WERI-Rb-1 (cell line): ENCODE measurements around the gene PTPRM.

Source experiments
- DNase-seq: peaks from one replicate; pipeline ENCODE4 v3.0.0-alpha.2; 2020
- H3K27ac ChIP-seq: fragments of 250-450 bp; sonication (Bioruptor Pico); 2 replicates; pipeline ENCODE4 v1.5.1; 2020; ENCODE audit warnings: mild to moderate bottlenecking, moderate library complexity
- H3K27me3 ChIP-seq: fragments of 250-450 bp; sonication (Bioruptor Pico); 2 replicates; pipeline ENCODE4 v1.5.1; 2021; ENCODE audit warnings: mild to moderate bottlenecking, low read depth, moderate library complexity; ENCODE audit not compliant: insufficient read depth, severe bottlenecking
- H3K36me3 ChIP-seq: fragments of 250-450 bp; sonication (Bioruptor Pico); 2 replicates; pipeline ENCODE4 v1.5.1; 2020; ENCODE audit warnings: mild to moderate bottlenecking, moderate library complexity
- H3K4me3 ChIP-seq: 2 replicates; pipeline ENCODE4 v1.5.1; 2011; ENCODE audit warnings: low read depth, mild to moderate bottlenecking, control low read depth, low read length
- H3K9me3 ChIP-seq: fragments of 250-450 bp; sonication (Bioruptor Pico); 2 replicates; pipeline ENCODE4 v1.5.1; 2021; ENCODE audit warnings: mild to moderate bottlenecking, moderate library complexity; ENCODE audit not compliant: severe bottlenecking
- TF ChIP-seq, protein P1 (sequence below): IDR thresholded peaks from 2 replicates; pipeline ENCODE4 v1.5.1; 2011; ENCODE audit warnings: low read depth, mild to moderate bottlenecking, control low read depth, inconsistent platforms, low read length

Gene PTPRM

DNA sequence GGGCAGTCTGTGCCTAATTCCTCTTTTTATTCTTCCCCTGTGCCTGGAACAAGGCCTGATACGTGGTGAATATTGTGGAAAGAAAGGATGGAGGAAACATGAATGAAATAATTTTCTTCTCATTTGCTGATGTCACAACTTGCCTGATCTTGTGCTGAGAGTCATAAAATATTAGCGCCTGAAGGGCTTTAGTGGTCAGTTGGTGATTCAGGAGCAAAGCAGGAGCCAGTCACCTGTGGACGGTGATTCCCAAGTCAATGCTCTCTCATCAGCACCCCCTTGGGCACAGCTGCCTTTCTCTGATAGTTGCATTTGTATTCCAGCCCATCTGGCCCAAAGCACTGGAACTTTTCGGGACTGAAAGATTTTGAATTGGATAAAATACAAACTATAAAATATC lies 539.5 kb downstream of the PTPRM start:
- DNase-seq, result no peak
- no peaks in the 10 kb centered on the region for H3K36me3 ChIP-seq
- no peaks in the 10 kb centered on the region for H3K9me3 ChIP-seq
- H3K27ac ChIP-seq, result no peak overlapping the region
- TF ChIP-seq, protein P1, sequence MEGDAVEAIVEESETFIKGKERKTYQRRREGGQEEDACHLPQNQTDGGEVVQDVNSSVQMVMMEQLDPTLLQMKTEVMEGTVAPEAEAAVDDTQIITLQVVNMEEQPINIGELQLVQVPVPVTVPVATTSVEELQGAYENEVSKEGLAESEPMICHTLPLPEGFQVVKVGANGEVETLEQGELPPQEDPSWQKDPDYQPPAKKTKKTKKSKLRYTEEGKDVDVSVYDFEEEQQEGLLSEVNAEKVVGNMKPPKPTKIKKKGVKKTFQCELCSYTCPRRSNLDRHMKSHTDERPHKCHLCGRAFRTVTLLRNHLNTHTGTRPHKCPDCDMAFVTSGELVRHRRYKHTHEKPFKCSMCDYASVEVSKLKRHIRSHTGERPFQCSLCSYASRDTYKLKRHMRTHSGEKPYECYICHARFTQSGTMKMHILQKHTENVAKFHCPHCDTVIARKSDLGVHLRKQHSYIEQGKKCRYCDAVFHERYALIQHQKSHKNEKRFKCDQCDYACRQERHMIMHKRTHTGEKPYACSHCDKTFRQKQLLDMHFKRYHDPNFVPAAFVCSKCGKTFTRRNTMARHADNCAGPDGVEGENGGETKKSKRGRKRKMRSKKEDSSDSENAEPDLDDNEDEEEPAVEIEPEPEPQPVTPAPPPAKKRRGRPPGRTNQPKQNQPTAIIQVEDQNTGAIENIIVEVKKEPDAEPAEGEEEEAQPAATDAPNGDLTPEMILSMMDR, result no peak
- H3K4me3 ChIP-seq, result no peak overlapping the region
- no peaks in the 10 kb centered on the region for H3K27me3 ChIP-seq

DNA sequence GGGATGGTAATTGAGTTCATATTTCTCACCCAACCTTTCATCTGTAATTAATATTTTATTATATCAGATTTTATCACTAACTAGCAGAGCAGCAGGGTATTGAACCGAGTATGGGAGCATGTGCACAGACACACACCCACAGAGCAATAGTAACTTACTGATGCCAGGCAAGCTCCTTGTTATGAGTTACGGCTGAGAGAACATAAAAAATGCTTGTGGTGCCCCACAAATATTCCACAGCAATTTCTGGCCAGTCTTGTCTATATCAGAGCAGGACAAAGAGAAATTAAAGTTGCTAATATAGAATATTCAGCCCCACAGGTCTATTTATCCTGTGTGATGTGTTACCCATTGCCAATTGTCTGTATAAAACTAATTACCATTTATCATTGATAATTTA lies 540.3 kb downstream of the PTPRM start:
- no peak for DNase-seq

DNA sequence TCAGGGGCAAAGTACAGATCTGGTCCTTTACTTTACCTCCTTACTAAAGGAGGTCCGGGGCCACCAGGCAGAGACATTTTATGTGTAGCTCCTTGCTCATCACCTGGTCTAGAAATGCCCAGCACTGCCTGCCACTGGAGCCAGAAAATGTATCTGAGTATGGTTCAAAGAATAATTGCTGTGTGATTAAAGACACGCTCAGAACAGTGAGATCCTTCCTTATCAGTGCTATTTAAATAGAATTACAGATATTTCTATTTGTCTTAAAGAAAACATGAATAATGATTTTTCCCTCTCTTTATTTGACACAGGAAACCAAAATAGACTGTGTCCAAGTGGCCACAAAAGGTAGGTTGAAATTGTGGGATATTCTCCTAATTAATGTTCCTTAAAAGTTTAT lies 547.4 kb downstream of the PTPRM start:
- H3K9me3 ChIP-seq, result no peaks in the 10 kb centered on the region
- no peak overlapping the region for H3K27ac ChIP-seq
- TF ChIP-seq, protein P1, result no peak
- no peaks in the 10 kb centered on the region for H3K27me3 ChIP-seq
- H3K4me3 ChIP-seq, result no peak overlapping the region
- no peaks in the 10 kb centered on the region for H3K36me3 ChIP-seq
- no peak for DNase-seq

More for the DNA sequence above, 540.3 kb downstream of the PTPRM start:
- no peak overlapping the region for H3K4me3 ChIP-seq
- no peak overlapping the region for H3K27ac ChIP-seq
- TF ChIP-seq, protein P1, result no peak
- H3K27me3 ChIP-seq, result no peaks in the 10 kb centered on the region
- no peaks in the 10 kb centered on the region for H3K36me3 ChIP-seq
- H3K9me3 ChIP-seq, result no peaks in the 10 kb centered on the region

DNA sequence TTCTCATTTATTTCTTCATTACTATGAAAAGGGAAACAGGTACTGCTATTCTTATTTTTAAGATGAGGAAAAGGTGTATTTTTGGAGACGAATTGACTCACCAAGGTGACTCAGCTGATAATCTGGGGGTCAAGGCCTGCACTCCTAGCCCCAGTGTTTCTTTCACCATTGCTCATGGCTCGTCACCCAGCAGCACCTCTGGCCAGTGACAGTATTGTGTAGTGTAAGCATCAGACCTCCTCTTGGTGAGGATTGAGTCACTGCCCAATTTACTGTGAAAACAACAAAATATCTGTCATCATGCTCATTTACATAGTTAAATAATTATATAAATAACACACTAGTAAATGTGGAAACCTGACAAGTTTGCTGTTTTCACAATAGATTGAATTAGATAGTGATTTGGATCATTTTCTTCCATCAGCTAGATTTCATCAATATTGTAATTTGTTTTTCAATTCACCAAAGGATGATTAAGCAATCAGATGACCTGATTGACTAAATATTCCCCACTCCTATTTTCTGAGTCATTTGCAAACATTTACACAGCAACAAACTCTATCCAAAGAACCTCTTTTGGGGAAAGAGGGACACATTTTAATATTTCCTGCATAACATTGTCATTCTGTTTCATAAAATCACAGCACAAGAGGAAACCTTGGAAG lies 549.4 kb downstream of the PTPRM start:
- no peak overlapping the region for H3K27ac ChIP-seq
- no peaks in the 10 kb centered on the region for H3K9me3 ChIP-seq
- no peak overlapping the region for H3K4me3 ChIP-seq
- TF ChIP-seq, protein P1, result no peak
- DNase-seq, result no peak
- H3K36me3 ChIP-seq, result no peaks in the 10 kb centered on the region
- H3K27me3 ChIP-seq, result no peaks in the 10 kb centered on the region

DNA sequence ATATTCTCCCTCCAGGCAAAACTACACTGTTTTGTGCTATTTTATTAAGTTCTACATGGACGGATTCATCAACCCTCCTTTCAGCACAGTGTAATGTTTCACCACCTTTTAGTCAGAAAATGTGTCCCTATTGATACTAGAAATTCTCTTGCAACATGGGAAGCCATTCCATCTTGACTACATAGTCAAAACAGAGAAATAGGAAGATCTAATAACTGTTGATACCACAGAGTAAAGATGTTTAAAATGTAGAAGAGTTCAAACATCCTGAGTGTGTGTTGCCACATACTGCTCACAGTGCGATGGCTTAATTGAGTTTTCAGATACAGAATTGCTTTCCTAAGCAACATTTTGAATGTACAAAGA lies 549.9 kb downstream of the PTPRM start:
- H3K4me3 ChIP-seq, result no peak overlapping the region
- H3K27ac ChIP-seq, result no peak overlapping the region
- TF ChIP-seq, protein P1, result no peak

DNA sequence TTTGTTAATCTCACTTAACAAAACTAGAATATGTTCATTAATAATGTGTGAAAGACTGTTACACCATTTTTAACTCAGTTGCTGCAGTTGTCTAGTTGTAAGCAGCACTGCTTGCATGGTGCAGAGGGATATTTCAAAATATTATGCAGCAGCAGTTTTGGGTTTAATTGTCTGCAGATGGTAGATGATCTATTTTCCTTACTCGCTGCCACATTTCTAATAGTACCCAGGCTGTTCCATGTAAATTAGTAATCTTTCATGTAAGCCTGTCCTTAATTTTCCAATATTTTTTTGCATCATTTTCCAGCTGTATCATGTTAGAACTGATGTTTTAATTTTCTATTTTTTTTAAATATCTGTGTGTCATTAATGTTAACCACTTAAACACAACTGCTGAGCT lies 554.0 kb downstream of the PTPRM start:
- no peak for DNase-seq
- Histone ChIP-seq H3K36me3 (no peaks in the 10 kb centered on the region), H3K9me3 (no peaks in the 10 kb centered on the region), H3K4me3 (no peak overlapping the region), H3K27ac (no peak overlapping the region), H3K27me3 (no peaks in the 10 kb centered on the region)
- TF ChIP-seq, protein P1, result no peak

More for the DNA sequence above, 549.9 kb downstream of the PTPRM start:
- Histone ChIP-seq H3K27me3 (no peaks in the 10 kb centered on the region), H3K9me3 (no peaks in the 10 kb centered on the region), H3K36me3 (no peaks in the 10 kb centered on the region)
- no peak for DNase-seq
